Measurements from ENCODE around the gene KATNIP. TPM values are rescaled to one million over a fixed set of nuclear protein-coding genes. Genes with fewer than 3 reads are reported as not detected.

KATNIP gene
- total and polyA plus RNA-seq, 2 of the 13 experiments (the other 11 are each of a cell fraction or from before 2014, with no cell fraction given): 9.7 to 12.0 TPM

DNA sequence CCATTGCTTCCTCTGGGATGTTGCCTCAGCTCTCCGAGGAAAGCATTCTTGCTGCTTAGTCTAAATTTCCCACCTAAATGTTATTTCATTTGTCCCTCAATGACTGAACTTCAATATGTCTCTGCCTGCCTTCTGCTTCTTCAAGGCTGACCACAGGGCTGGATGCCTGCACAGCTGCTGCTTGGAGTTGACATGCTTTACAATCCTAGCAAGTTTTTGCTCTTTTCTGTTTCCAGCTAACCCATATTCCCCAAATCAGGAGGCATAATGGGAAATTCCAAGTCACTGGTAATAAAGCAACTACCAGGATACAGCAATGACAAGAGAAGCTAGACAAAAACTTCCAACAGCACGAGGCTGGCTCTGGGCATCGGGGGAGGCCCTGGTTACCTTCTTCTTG, 49.1 kb upstream of the KATNIP start:
- Histone ChIP-seq H3K36me3 (replicated peaks in 1 of 2; ENCODE audit: control insufficient read depth in 1 of 2, insufficient read depth in 2 of 2, low read length in 2 of 2) (peaks cover 69 to 97% of the 10 kb centered on the region in 2 experiments), H3K4me3 (replicated peaks in 1 of 3; ENCODE audit: insufficient read depth in 1 of 3, low read depth in 2 of 3, low read length in 3 of 3) (no peak overlapping the region), H2AFZ (ENCODE audit: low read length) (no peak overlapping the region), H3K4me1 (ENCODE audit: insufficient read depth, low read length) (no peaks in the 10 kb centered on the region), H3K79me2 (ENCODE audit: insufficient read depth, low read length) (no peaks in the 10 kb centered on the region), H3K27ac (ENCODE audit: extremely low read length, insufficient read depth, low read length) (no peak overlapping the region), H3K27me3 (ENCODE audit: control insufficient read depth in 1 of 2, insufficient read depth in 2 of 2, low read length in 2 of 2) (no peaks in the 10 kb centered on the region), H3K9me3 (ENCODE audit: low read length) (no peaks in the 10 kb centered on the region), H3K4me2 (ENCODE audit: low read depth, low read length) (no peak overlapping the region), H3K9ac (ENCODE audit: insufficient read depth, low read depth, low read length) (no peak overlapping the region), H4K20me1 (ENCODE audit: insufficient read depth, low read length) (no peaks in the 10 kb centered on the region)
- in situ Hi-C loops (cut with HindIII; ENCODE audit: extremely low pct_ligation_motif_present, low pct_unique_long_range_greater_than_20kb) (no loop called here), intact Hi-C loops (cut with micrococcal nuclease; ENCODE audit: unreplicated experiment) (no loop called here)
- TF ChIP-seq HIVEP1 (CRISPR knock-in tag; IDR thresholded peaks at IDR 0.05) (no peak), KLF16 (CRISPR knock-in tag; IDR thresholded peaks at IDR 0.05) (no peak), KLF6 (CRISPR knock-in tag; IDR thresholded peaks at IDR 0.05) (no peak)
- TF ChIP-seq, protein P1, sequence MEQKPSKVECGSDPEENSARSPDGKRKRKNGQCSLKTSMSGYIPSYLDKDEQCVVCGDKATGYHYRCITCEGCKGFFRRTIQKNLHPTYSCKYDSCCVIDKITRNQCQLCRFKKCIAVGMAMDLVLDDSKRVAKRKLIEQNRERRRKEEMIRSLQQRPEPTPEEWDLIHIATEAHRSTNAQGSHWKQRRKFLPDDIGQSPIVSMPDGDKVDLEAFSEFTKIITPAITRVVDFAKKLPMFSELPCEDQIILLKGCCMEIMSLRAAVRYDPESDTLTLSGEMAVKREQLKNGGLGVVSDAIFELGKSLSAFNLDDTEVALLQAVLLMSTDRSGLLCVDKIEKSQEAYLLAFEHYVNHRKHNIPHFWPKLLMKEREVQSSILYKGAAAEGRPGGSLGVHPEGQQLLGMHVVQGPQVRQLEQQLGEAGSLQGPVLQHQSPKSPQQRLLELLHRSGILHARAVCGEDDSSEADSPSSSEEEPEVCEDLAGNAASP (CRISPR knock-in tag; IDR thresholded peaks at IDR 0.05; ENCODE audit: borderline replicate concordance): no peak
- TF ChIP-seq, protein P2, sequence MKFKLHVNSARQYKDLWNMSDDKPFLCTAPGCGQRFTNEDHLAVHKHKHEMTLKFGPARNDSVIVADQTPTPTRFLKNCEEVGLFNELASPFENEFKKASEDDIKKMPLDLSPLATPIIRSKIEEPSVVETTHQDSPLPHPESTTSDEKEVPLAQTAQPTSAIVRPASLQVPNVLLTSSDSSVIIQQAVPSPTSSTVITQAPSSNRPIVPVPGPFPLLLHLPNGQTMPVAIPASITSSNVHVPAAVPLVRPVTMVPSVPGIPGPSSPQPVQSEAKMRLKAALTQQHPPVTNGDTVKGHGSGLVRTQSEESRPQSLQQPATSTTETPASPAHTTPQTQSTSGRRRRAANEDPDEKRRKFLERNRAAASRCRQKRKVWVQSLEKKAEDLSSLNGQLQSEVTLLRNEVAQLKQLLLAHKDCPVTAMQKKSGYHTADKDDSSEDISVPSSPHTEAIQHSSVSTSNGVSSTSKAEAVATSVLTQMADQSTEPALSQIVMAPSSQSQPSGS (CRISPR knock-in tag; IDR thresholded peaks at IDR 0.05): no peak
- TF ChIP-seq, protein P3, sequence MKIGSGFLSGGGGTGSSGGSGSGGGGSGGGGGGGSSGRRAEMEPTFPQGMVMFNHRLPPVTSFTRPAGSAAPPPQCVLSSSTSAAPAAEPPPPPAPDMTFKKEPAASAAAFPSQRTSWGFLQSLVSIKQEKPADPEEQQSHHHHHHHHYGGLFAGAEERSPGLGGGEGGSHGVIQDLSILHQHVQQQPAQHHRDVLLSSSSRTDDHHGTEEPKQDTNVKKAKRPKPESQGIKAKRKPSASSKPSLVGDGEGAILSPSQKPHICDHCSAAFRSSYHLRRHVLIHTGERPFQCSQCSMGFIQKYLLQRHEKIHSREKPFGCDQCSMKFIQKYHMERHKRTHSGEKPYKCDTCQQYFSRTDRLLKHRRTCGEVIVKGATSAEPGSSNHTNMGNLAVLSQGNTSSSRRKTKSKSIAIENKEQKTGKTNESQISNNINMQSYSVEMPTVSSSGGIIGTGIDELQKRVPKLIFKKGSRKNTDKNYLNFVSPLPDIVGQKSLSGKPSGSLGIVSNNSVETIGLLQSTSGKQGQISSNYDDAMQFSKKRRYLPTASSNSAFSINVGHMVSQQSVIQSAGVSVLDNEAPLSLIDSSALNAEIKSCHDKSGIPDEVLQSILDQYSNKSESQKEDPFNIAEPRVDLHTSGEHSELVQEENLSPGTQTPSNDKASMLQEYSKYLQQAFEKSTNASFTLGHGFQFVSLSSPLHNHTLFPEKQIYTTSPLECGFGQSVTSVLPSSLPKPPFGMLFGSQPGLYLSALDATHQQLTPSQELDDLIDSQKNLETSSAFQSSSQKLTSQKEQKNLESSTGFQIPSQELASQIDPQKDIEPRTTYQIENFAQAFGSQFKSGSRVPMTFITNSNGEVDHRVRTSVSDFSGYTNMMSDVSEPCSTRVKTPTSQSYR (CRISPR knock-in tag; IDR thresholded peaks at IDR 0.05; ENCODE audit: borderline replicate concordance): no peak
- TF ChIP-seq, protein P4, sequence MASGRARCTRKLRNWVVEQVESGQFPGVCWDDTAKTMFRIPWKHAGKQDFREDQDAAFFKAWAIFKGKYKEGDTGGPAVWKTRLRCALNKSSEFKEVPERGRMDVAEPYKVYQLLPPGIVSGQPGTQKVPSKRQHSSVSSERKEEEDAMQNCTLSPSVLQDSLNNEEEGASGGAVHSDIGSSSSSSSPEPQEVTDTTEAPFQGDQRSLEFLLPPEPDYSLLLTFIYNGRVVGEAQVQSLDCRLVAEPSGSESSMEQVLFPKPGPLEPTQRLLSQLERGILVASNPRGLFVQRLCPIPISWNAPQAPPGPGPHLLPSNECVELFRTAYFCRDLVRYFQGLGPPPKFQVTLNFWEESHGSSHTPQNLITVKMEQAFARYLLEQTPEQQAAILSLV (CRISPR knock-in tag; IDR thresholded peaks at IDR 0.05; ENCODE audit: borderline replicate concordance): no peak
- FAIRE-seq: no peak
- ATAC-seq: no peak
- no TSS peak for BruUV-seq (replicated peaks)
- POLR2A ChIA-PET: no interaction called here
- CTCF ChIA-PET (ENCODE audit: low intra/inter-chr PET ratio, low total read pairs): no interaction called here
- WGBS (ENCODE audit: low lambda C conversion rate): 100% methylated on average over 3 of the region's 3 CpGs
- no peak for DNase-seq (ENCODE audit: low spot score)

Data from HepG2 (cell line).